Esophagus squamous epithelium (tissue), 4 donors: Measurements from ENCODE around the gene TUBA4A.

Source experiments
- POLR2A ChIP-seq, 4 donors: fragments of 450-650 bp; IDR thresholded peaks; one replicate each; pipeline ENCODE4 v1.6.1; 2017; ENCODE audit warnings: antibody characterized with exemption in 4 of 4, mild to moderate bottlenecking in 4 of 4, moderate library complexity in 3 of 4
- TF ChIP-seq, protein P1 (sequence below), 6 experiments: fragments of 450-650 bp in 4 of 6; fragments of 200-600 bp in 2 of 6; sonication (generic) in 2 of 6; IDR thresholded peaks; one replicate each; pipeline ENCODE4 v1.5.1; 2016 to 2019; ENCODE audit warnings: antibody characterized with exemption in 6 of 6, mild to moderate bottlenecking in 4 of 6, moderate library complexity in 4 of 6

DNA sequence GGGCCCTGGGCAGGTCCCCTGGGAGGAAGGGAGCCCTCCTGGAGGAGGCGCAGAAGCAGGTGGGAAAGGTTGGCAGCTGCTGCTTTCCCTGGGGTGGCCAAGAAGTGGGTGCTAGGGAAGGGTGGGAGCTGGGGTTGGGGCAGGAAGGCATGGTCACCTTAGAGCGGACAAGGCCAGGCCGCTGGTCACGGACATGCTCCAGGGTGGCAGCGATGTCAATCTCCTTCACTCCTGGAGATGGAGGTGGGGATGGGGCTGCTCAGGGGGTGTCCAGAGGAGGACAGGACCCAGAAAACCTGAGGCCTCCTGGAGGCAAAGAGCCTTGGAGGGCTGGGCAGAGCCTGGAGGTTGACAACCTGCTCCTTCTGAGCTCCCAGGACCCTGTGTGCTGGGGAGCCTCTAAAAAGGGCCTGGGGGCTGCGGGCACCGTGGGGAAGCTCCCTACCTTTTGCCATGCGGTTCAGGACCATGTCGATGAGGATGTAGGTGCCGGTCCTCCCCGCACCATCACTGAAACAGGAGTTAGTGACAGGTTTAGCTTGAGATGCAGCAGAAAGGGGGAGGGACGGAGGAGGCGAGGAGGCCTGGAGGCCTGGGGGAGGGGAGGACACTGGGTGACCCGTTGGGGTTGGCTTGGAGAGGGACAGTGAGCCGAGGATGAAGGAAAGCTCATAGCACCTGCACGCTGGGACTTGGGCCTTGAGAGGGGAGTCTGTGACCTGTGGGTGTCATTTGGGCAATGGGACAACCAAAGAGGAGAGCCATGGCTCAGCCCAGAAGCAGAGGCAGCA lies 36.9 kb upstream of the TUBA4A start:
- TF ChIP-seq, protein P1, sequence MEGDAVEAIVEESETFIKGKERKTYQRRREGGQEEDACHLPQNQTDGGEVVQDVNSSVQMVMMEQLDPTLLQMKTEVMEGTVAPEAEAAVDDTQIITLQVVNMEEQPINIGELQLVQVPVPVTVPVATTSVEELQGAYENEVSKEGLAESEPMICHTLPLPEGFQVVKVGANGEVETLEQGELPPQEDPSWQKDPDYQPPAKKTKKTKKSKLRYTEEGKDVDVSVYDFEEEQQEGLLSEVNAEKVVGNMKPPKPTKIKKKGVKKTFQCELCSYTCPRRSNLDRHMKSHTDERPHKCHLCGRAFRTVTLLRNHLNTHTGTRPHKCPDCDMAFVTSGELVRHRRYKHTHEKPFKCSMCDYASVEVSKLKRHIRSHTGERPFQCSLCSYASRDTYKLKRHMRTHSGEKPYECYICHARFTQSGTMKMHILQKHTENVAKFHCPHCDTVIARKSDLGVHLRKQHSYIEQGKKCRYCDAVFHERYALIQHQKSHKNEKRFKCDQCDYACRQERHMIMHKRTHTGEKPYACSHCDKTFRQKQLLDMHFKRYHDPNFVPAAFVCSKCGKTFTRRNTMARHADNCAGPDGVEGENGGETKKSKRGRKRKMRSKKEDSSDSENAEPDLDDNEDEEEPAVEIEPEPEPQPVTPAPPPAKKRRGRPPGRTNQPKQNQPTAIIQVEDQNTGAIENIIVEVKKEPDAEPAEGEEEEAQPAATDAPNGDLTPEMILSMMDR (IDR thresholded peaks at IDR 0.05), result no peak
- TF ChIP-seq POLR2A (IDR thresholded peaks at IDR 0.05), result no peak
